Stomach (tissue), 4 donors: ENCODE measurements around the gene SPAG6.

Experiments
- EP300 ChIP-seq: sonication (generic); formaldehyde crosslinking; IDR thresholded peaks from one replicate; pipeline ENCODE4 v1.6.1; 2017; ENCODE audit warnings: antibody characterized with exemption
- POLR2A ChIP-seq, 4 donors: fragments of 450-650 bp; IDR thresholded peaks; one replicate each; pipeline ENCODE4 v1.6.1; 2016; ENCODE audit warnings: antibody characterized with exemption in 4 of 4, control low read depth in 2 of 4, mild to moderate bottlenecking in 1 of 4, moderate library complexity in 1 of 4
- POLR2AphosphoS5 ChIP-seq, 3 donors: sonication (generic); formaldehyde crosslinking; IDR thresholded peaks; one replicate each; pipeline ENCODE4 v1.6.1; 2016; ENCODE audit warnings: antibody characterized with exemption in 3 of 3
- TF ChIP-seq, protein P1 (sequence below), 7 experiments: fragments of 450-650 bp in 4 of 7; fragments of 200-600 bp in 3 of 7; sonication (generic) in 3 of 7; IDR thresholded peaks; one replicate each; pipeline ENCODE4 v1.5.1; 2016 to 2019; ENCODE audit warnings: antibody characterized with exemption in 7 of 7, control low read depth in 2 of 7, mild to moderate bottlenecking in 1 of 7

DNA sequence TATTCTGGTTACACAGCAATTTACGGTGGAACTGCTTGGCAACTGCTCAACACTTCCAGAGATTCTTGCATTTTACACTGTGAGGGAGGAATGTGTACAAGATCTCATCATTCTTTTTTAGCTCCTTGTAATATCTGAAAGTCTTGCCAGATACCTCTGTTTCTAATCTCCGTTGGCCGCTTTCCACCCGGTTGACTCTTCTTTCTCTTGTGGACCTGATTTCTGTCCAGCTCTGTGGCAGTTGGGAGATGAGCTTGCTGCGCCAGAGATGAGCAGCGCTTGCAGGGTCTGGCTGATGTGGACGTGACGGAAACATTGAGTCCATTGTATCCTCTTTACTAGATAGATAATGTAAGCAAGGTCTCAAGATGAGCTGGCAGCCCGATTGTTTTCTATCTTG, 27.6 kb downstream of the SPAG6 start:
- TF ChIP-seq, protein P1, sequence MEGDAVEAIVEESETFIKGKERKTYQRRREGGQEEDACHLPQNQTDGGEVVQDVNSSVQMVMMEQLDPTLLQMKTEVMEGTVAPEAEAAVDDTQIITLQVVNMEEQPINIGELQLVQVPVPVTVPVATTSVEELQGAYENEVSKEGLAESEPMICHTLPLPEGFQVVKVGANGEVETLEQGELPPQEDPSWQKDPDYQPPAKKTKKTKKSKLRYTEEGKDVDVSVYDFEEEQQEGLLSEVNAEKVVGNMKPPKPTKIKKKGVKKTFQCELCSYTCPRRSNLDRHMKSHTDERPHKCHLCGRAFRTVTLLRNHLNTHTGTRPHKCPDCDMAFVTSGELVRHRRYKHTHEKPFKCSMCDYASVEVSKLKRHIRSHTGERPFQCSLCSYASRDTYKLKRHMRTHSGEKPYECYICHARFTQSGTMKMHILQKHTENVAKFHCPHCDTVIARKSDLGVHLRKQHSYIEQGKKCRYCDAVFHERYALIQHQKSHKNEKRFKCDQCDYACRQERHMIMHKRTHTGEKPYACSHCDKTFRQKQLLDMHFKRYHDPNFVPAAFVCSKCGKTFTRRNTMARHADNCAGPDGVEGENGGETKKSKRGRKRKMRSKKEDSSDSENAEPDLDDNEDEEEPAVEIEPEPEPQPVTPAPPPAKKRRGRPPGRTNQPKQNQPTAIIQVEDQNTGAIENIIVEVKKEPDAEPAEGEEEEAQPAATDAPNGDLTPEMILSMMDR (IDR thresholded peaks at IDR 0.05), result no peak
- no peak for TF ChIP-seq EP300
- TF ChIP-seq POLR2AphosphoS5 (IDR thresholded peaks at IDR 0.05), result no peak
- TF ChIP-seq POLR2A (IDR thresholded peaks at IDR 0.05), result no peak
